HG02943 (cell line): Measurements from ENCODE around the gene DHRSX.
"Not testable (repeated sequence)": the region's sequence is repeated elsewhere in the genome, so short reads cannot be mapped to it uniquely, and the experiment has no call there.

Experiments used
- ATAC-seq: cut with Tn5 transposase; IDR thresholded peaks from one replicate; pipeline ENCODE4 v1.9.1; 2021; ENCODE audit warnings: mild to moderate bottlenecking, low read depth, moderate library complexity; ENCODE audit not compliant: unreplicated experiment

The DHRSX gene

DNA sequence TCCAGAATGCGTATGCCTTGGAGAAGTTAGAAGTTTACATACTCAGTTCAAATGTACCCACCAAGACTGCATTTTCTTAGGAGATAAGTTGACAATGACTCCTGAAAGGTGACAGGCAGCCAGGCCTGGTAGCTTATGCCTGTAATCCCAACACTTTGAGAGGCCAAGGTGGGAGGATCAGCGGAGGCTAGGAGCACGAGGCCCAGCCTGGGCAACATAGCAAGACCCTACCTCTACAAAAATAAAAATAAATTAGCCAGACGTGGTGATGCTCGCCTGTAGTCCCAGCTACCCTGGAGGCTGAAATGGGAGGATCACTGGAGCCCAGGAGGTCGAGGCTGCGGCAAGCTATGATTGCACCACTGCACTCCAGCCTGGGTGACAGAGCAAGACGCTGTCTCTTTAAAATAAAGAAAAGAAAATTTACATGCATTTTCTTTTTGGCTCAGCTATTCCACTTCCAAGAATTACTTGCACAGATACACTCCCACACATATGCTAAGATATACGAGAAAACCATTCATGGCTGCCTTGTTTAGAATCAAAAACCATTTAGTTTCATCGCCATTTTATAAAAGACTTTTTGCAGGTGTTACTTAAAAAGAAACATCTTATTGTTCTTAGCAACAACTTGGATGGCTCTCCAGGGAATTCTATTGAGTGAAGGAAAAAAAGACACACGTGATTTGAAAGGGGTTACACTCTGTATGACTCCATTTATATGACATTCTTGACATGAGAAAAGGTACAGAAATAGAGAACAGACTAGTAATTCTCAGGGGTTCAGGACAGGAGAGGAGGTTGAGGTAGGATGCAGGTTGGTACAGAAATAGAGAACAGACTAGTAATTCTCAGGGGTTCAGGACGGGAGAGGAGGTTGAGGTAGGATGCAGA, 66.3 kb downstream of the DHRSX start:
- ATAC-seq = no peak

DNA sequence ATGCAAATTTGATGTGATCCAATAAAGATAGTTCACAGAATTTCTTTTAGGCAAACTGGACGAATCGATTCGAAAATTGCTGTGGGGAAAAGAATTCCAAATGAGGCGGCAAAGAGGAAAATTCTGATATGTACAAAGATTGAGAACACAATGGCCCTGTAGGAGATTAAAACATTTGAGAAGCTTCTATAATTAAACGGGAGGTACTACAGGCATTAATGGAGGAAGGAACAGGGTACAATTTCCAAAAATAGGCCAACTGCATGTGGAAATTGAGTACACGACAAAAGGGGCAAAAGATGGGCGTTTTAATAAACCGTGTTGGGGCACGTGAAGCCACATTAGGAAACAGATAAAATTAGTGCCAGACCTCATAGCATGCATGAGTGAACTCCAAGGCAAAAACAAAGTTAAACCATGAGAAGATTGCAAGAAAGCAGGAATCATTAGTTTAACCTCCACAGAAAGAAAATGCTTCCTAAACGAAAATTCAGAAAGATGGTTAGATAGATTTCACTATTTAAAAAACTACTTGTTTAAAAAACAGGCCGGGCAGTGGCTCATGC, 68.4 kb downstream of the DHRSX start:
- no peak for ATAC-seq

DNA sequence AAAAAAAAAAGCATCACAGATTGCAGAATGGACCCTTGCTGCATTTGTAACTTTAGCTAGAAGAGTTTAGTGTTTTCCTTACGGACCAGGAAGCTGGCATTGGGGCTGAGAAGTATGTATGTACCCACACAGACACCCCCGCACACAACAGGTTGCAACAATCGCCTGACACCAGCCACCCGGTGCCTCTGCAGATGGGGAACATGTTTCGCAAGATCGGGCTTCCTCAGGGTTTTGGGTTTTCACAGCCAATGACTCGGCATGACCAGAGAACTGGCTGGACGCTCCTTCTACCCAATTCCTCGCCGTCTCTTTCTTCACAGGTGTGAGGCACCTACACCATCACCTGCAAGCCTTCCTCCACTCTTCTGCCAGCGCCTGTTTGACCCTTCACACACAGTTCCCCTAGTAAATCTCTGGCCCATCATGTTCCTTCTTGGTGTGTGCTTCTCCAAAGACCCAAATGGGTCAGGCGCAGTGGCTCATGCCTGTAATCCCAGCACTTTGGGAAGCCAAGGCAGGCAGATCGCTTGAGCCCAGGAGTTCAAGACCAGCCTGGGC, 70.4 kb downstream of the DHRSX start:
- no peak for ATAC-seq

DNA sequence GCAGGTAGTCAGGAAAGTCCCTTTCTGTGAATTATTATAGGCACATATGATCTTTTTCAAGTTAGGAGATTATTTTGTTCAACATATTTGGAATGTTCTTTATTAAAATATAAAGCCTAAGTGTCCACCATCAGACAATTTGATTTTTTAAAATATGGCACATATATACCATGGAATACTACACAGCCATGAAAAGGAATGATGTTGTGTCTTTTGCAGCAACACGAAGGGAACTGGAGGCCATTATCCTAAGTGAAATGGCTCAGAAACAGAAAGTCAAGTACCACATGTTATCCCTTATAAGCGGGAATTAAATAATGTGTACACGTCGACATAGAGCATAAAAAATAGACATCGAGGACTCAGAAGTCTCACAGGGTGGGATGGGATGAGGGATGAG, 73.0 kb downstream of the DHRSX start:
- no peak for ATAC-seq

DNA sequence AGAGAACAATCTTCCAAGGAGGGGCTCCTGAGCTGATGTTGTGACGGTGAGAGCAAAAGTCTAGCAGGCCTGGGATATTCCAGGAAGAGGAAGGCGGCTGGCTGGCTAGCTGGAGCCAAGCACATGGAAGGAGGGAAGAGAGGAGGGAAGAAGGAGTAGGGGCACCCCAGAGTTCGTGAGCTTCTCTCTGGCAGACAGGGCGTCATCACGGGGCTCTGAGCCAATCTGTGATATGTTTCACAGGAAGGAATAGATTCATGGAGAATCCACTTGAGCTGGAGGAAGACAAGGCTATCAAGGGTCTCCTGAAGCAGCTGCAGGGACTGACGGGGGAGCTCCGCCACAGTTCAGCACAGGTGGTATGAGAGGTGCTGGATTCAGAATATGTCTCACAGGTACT, 73.6 kb downstream of the DHRSX start:
- no peak for ATAC-seq

DNA sequence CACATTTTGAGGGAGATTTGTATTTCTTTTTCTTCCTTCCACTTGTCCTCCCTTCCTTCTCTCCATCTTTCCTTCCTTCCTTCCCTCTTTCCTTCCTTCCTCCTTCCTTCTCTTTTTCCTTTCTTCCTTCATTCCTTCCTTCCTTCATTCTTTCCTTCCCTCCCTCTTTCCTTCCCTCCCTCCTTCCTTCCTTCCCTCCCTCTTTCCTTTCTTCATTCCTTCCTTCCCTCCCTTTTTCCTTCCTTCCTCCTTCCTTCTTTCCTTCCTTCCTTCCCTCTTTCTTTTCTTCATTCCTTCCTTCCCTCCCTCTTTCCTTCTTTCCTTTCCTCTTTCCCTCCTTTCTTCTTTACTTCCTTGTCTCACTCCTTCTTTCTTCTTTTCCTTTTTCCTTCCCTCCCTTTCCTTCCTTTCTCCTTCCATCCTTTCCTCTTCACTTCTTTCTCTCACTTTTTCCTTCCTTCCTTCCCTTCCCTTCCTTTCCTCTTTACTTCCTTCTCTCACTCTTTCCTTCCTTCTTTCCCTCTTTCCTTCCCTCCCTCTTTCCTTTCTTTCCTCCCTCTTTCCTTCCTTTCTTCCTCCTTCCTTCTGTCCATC, 74.4 kb downstream of the DHRSX start:
- ATAC-seq = no peak

DNA sequence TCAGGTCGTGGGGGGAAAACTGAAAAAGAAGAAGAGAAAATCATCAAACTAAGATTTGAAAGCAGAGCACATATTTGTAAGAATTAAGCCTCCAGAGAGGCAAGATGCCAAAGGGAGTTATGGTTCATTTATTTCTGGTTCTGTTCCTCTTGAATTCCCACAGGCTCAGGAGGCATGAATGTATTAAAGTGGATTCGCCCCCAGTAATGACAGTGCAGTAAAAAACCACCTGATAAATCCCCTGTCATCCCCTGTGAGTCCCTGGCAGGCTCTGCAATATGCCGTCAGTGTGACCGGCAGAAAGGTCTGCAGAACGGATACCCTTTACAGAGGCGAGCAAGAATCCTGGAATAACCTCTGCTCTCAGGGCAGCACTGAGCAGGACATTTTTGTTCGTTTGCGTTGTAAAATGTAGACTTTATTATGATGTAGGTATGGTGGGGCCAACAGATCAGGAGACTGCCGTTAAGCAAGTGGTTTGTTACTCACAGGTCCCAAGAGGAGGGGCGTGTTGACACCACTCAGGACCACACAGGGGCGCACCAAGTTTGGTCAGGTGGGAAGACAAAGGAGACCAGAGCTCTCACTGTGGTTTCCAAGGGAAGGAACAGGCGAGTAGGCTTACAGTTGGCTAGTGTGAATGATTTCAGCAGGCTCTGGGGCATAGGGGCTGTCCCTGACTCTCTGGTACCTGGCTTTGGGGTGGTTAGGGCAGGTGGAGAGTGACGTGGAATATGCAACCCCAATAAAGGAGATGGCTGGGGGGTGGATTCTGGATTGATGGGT, 75.3 kb downstream of the DHRSX start:
- no peak for ATAC-seq

DNA sequence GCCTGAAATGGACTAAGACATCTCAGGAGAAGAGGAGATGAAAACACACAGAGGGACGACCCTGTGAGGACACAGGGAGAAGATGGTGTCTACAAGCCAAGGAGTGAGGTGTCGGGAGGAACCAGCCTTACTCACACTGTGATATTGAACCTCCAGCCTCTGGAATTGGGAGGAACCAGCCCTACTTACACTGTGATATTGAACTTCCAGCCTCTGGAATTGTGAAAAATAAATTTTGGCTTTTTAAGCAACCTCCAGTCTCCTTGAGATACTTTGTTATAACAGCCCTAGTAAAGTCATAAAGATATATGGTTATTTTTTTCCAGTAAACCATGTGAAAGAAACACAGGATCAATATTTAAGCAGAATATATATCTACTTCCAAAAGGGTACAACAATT, 76.5 kb downstream of the DHRSX start:
- no peak for ATAC-seq

DNA sequence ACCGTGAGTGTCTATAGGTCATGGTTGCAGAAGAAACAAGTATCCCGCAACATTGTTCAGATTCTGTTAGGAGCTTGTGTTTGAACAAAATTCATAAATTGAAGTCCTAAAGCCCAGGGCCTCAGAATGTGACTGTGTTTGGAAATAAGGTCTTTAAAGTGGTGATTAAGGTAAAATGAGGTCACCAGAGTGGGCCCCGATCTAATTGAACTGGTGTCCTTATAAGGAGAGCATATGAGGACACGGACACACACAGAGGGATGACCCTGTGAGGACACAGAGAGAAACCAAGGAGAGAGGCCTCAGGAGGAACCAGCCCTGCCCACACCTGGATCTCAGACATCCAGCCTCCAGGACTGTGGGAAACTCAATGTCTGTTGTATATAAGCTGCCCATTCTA, 76.9 kb downstream of the DHRSX start:
- no peak for ATAC-seq

DNA sequence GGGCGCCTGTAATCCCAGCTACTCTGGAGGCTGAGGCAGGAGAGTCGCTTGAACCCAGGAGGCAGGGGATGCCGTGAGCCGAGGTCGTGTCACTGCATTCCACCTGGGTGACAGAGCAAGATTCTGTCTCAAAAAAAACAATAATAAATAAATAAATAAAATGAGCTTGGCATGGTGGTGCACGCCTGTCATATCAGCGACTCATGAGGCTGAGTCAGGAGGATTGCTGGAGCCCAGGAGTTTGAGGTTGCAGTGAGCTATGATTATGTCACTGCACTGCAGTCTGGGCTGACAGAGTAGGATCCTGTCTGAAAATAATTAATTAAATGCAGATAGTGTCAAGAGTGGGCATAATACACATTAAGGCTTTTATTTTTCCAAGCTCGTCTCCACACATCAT, 77.5 kb downstream of the DHRSX start:
- ATAC-seq = no peak

DNA sequence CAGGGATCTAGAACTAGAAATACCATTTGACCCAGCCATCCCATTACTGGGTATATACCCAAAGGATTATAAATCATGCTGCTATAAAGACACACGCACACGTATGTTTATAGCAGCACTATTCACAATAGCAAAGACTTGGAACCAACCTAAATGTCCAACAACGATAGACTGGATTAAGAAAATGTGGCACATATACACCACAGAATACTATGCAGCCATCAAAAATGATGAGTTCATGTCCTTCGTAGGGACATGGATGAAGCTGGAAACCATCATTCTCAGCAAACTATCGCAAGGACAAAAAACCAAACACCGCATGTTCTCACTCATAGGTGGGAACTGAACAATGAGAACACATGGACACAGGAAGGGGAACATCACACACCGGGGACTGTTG, 81.4 kb downstream of the DHRSX start:
- not testable (repeated sequence) for ATAC-seq

DNA sequence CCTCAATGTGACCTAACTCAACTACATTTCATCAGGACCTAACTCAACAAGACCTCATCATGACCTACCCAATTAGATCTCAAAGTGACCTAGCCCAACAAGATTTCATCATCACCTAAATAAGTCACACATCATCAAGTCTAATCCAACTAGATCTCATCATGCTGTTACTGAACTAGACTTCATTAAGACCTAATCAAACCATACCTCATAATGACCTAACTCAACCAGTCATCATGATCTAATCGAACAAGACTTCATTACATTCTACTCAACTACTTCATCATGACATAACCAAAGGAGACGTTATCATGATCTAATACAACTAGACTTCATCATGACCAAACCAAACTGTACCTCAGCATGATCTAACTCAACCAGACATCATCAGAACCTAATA, 82.8 kb downstream of the DHRSX start:
- ATAC-seq = no peak

DNA sequence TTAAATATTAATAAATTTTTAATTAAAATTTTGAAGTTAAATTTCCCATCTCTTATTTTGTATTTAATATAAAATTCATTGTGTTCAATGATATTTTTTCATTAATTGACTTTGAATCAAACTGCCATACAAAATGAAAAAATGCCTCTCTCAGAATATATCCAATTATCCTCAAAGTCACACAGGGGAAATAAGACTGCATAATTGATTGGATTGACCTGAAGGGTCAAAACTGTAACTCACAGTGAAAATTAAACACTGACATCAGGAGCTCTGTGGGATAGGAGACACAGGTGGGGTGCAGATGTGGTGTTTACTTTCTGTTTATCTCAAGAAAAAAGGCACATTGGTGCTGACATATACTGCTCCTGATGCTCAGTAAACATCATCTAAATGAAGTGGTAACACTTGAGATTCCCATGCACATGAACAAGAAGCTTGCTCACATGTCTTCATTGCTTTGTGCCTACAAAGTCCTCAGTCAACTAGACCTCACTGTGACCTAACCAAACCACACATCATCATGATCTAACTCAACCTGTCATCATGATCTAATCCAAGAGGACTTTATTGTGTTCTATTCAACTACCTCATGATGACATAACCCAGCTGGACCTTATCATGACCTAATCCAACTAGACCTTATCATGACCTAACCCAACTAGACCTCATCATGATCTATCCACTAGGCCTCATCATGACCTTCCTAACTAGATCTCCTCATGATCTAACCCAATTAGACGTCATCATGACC, 83.7 kb downstream of the DHRSX start:
- ATAC-seq = no peak

DNA sequence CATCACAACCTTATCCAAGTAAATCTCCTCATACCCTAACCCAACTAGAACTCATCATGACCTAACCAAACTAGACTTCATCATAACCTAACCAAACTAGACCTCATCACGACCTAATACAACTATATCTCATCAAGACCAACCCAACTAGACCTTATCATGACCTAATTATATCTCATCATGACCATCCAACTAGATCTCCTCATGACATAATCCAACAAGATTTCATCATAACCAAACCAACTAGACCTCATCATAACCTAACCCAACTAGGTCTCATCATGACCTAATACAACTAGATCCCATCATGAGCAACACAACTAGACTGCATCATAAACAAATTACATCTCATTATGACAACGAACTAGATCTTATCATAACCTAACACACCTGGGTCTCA, 86.4 kb downstream of the DHRSX start:
- ATAC-seq = no peak

DNA sequence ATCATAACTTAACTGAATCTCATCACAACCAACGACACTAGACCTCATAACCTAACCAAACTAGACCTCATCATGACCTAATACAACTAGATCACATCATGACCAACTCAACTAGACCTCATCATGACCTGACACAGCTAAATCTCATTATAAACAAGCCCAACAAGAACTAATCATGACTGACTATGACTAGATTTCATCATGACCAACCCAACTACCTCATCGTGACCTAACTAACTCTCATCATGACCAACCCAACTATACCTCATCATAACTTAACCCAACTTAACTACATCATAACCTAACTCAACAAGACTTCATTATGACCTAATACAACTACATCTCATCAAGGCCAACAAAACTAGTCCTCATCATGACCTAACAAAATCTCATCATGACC, 86.8 kb downstream of the DHRSX start:
- no peak for ATAC-seq

DNA sequence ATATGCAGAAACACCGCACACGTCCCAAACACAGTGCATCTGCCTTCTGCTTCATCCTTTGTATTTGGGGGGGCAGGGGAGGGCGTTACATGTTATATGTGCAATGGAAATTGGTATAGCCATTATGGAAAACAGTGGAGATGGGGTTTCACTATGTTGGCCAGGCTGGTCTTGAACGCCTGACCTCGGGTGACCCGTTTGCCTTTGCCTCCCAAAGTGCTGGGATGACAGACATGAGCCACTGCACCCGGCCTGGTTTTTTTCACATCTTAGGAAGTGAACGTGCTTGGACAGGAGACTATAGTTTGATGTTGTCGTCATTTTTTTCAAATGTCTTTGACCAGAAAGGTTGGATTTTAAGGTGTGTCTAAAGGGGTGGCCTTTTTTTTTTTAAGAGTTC, 88.6 kb downstream of the DHRSX start:
- no peak for ATAC-seq

DNA sequence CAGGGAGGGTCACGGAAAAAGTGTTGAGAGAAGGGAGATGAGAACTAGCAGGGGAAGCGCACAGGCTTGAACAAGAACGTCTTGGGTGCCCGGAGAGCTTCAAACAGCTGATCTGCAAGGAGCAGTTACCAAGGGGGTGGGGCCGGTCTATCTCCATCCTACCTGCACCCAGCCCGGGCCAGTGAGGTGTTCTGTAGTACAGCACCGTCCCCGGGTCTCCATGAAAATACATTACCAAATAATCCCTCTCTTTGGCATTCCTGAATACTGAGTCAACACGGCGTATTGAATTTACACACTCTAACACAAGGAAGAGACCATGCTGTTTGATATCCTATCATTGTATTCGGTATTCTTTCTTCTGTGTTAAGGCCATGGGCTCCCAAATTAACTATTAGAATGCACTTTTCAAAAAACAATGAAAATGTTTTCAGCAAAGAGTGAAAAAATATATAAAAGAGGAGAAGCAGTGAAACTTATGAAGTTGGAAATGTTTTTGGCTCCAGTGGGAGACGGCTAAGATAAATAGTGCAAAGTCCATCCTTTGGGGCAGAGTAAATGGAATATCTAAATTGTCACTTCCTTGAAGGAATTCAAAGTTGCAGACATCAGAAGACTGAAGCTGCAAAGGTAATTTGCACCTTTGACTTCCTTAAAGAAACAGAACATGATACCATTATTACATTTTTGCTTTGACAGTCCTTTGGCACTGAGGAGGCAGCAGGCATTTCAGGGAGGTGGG, 90.3 kb downstream of the DHRSX start:
- no peak for ATAC-seq

DNA sequence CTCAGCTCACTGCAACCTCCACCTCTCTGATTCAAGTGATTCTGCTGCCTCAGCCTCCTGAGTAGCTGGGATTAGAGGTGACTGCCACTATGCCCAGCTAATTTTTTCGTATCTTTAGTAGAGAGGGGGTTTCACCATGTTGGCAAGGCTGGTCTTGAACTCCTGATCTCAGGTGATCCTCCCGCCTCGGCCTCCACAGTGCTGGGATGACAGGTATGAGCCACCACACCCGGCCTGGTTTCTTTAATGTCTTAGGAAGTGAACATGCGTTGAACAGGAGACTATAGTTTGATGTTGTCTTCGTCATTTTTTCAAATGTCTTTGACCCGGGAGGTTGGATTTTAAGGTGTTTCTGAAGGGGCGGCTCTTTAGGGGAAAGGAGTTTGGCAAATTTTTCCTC, 91.0 kb downstream of the DHRSX start:
- no peak for ATAC-seq

DNA sequence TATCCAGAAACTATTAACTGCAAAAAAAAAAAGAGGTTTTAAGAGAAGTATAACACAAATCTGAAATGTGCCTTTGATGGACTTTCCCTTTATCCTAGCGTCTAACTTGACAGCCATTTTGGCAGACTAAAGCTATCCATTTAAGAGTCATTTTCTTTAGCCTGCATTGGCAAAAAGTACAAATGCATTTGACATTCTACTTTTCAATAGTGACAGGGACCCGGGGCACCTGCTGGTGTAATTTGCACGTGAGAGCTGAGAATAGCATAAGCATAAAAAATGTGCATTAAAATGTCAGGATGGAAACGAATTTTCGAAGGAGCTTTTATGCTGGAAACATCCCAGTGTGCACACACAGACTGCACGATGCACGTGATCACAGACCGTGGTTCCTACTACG, 91.9 kb downstream of the DHRSX start:
- no peak for ATAC-seq
